ENCODE results near the gene RRAGB. TPM values are rescaled to one million over a fixed set of nuclear protein-coding genes. Genes with fewer than 3 reads are reported as not detected.

Gene RRAGB
- polyA plus RNA-seq, 1 donor (not counting 4 experiments of a cell fraction or from before 2014, with no cell fraction given), result 18.9 TPM

- Histone ChIP-seq H3K27ac (ENCODE audit: control insufficient read depth, insufficient read depth, low read length) (no peak overlapping the region), H3K9ac (ENCODE audit: control insufficient read depth, extremely low read depth, insufficient read depth, low read length) (no peak overlapping the region), H3K4me2 (ENCODE audit: control insufficient read depth, extremely low read depth, insufficient read depth, low read depth, low read length) (no peak overlapping the region), H2AFZ (ENCODE audit: control insufficient read depth, low read length) (no peak overlapping the region), H3K27me3 (ENCODE audit: control insufficient read depth, extremely low read depth, insufficient read depth, low read length) (no peaks in the 10 kb centered on the region), H3K9me1 (ENCODE audit: control insufficient read depth, extremely low read depth, insufficient read depth, low read length) (no peaks in the 10 kb centered on the region), H4K20me1 (ENCODE audit: control insufficient read depth, extremely low read depth, insufficient read depth, low read length) (no peaks in the 10 kb centered on the region), H3K4me3 (ENCODE audit: control insufficient read depth in 2 of 3, extremely low read depth in 1 of 3, insufficient read depth in 2 of 3, low read depth in 1 of 3, low read length in 3 of 3) (no peak overlapping the region), H3K36me3 (ENCODE audit: control insufficient read depth in 2 of 2, extremely low read depth in 1 of 2, insufficient read depth in 2 of 2, low read length in 2 of 2) (peaks cover 0 to 2% of the 10 kb centered on the region in 2 experiments), H3K79me2 (ENCODE audit: control insufficient read depth, insufficient read depth, low read length) (no peaks in the 10 kb centered on the region), H3K4me1 (ENCODE audit: control insufficient read depth, extremely low read depth, insufficient read depth, low read length) (no peaks in the 10 kb centered on the region), H3K9me3 (ENCODE audit: control insufficient read depth, low read depth, low read length) (no peaks in the 10 kb centered on the region)
- DNase-seq (ENCODE audit: low read depth, low spot score) (no peak), FAIRE-seq (no peak)
- dilution Hi-C loops (cut with MboI; ENCODE audit: extremely low pct_ligation_motif_present, low sequenced_read_pairs), result no loop called here
- TF ChIP-seq, protein P1, sequence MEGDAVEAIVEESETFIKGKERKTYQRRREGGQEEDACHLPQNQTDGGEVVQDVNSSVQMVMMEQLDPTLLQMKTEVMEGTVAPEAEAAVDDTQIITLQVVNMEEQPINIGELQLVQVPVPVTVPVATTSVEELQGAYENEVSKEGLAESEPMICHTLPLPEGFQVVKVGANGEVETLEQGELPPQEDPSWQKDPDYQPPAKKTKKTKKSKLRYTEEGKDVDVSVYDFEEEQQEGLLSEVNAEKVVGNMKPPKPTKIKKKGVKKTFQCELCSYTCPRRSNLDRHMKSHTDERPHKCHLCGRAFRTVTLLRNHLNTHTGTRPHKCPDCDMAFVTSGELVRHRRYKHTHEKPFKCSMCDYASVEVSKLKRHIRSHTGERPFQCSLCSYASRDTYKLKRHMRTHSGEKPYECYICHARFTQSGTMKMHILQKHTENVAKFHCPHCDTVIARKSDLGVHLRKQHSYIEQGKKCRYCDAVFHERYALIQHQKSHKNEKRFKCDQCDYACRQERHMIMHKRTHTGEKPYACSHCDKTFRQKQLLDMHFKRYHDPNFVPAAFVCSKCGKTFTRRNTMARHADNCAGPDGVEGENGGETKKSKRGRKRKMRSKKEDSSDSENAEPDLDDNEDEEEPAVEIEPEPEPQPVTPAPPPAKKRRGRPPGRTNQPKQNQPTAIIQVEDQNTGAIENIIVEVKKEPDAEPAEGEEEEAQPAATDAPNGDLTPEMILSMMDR (optimal IDR thresholded peaks at IDR 0.05 in 1 of 3, IDR thresholded peaks at IDR 0.05 in 1 of 3, conservative IDR thresholded peaks at IDR 0.05 in 1 of 3; ENCODE audit: extremely low read depth in 1 of 3, insufficient read depth in 2 of 3, low read length in 3 of 3), result no peak
- TF ChIP-seq EZH2 (IDR thresholded peaks at IDR 0.05; ENCODE audit: low read length), result no peak
Observed at GRCh38 chrX:55731826-55732225, 14.3 kb downstream of the RRAGB start.

- H3K27ac ChIP-seq (ENCODE audit: control insufficient read depth, insufficient read depth, low read length), result no peak overlapping the region
- no peaks in the 10 kb centered on the region for H3K4me1 ChIP-seq (ENCODE audit: control insufficient read depth, extremely low read depth, insufficient read depth, low read length)
- H2AFZ ChIP-seq (ENCODE audit: control insufficient read depth, low read length), result no peak overlapping the region
- no peaks in the 10 kb centered on the region for H3K27me3 ChIP-seq (ENCODE audit: control insufficient read depth, extremely low read depth, insufficient read depth, low read length)
- dilution Hi-C loops (cut with MboI; ENCODE audit: extremely low pct_ligation_motif_present, low sequenced_read_pairs), result no loop called here
- H3K4me2 ChIP-seq (ENCODE audit: control insufficient read depth, extremely low read depth, insufficient read depth, low read depth, low read length), result no peak overlapping the region
- no peak for DNase-seq (ENCODE audit: low read depth, low spot score)
- no peak for TF ChIP-seq EZH2 (IDR thresholded peaks at IDR 0.05; ENCODE audit: low read length)
- TF ChIP-seq, protein P1 (optimal IDR thresholded peaks at IDR 0.05 in 1 of 3, IDR thresholded peaks at IDR 0.05 in 1 of 3, conservative IDR thresholded peaks at IDR 0.05 in 1 of 3; ENCODE audit: extremely low read depth in 1 of 3, insufficient read depth in 2 of 3, low read length in 3 of 3), result no peak
- H3K4me3 ChIP-seq (ENCODE audit: control insufficient read depth in 2 of 3, extremely low read depth in 1 of 3, insufficient read depth in 2 of 3, low read depth in 1 of 3, low read length in 3 of 3), result no peak overlapping the region
- no peaks in the 10 kb centered on the region for H3K79me2 ChIP-seq (ENCODE audit: control insufficient read depth, insufficient read depth, low read length)
- H4K20me1 ChIP-seq (ENCODE audit: control insufficient read depth, extremely low read depth, insufficient read depth, low read length), result no peaks in the 10 kb centered on the region
- H3K9me1 ChIP-seq (ENCODE audit: control insufficient read depth, extremely low read depth, insufficient read depth, low read length), result no peaks in the 10 kb centered on the region
- H3K36me3 ChIP-seq (ENCODE audit: control insufficient read depth in 2 of 2, extremely low read depth in 1 of 2, insufficient read depth in 2 of 2, low read length in 2 of 2), result no peaks in the 10 kb centered on the region
- FAIRE-seq, result no peak
- H3K9me3 ChIP-seq (ENCODE audit: control insufficient read depth, low read depth, low read length), result no peaks in the 10 kb centered on the region
- no peak overlapping the region for H3K9ac ChIP-seq (ENCODE audit: control insufficient read depth, extremely low read depth, insufficient read depth, low read length)
Observed at GRCh38 chrX:55738969-55739368, 21.4 kb downstream of the RRAGB start.
